Measurements from ENCODE around the gene SPRN.

GRCh38 chr10:133457100-133457841 is 32.8 kb upstream of the SPRN start:
- no peak for TF ChIP-seq CSDC2 (CRISPR knock-in tag; IDR thresholded peaks at IDR 0.05)
- no peak for TF ChIP-seq ZFP3 (CRISPR knock-in tag; IDR thresholded peaks at IDR 0.05)
- no peak for TF ChIP-seq PATZ1 (CRISPR knock-in tag; IDR thresholded peaks at IDR 0.05; ENCODE audit: borderline replicate concordance)
- TF ChIP-seq OSR1 (CRISPR knock-in tag; IDR thresholded peaks at IDR 0.05) = no peak
- TF ChIP-seq ZFP30 (CRISPR knock-in tag; IDR thresholded peaks at IDR 0.05) = no peak
- TF ChIP-seq ESRRG (CRISPR knock-in tag; IDR thresholded peaks at IDR 0.05) = no peak
- no peak for TF ChIP-seq ARNTL (CRISPR knock-in tag; IDR thresholded peaks at IDR 0.05; ENCODE audit: borderline replicate concordance, low read depth)
- no peak for TF ChIP-seq ZNF8 (CRISPR knock-in tag; IDR thresholded peaks at IDR 0.05)
- TF ChIP-seq CSRNP3 (CRISPR knock-in tag; IDR thresholded peaks at IDR 0.05) = no peak

Data from SK-N-SH treated with all-trans-retinoic acid at 6 μM for 48 hours (cell line).